Endodermal cell (in vitro differentiated cells): ENCODE data around the gene TNS3. TPM values are rescaled to one million over a fixed set of nuclear protein-coding genes. Genes with fewer than 3 reads are reported as not detected.

Experiments
- DNase-seq: peaks from one replicate; pipeline ENCODE4 v3.0.0-alpha.2; 2017
- H3K27ac ChIP-seq: 2 replicates; pipeline ENCODE4 v1.5.1; 2013; ENCODE audit warnings: mild to moderate bottlenecking, low read depth, low read length, moderate library complexity
- H3K27me3 ChIP-seq: 2 replicates; pipeline ENCODE4 v1.6.1; 2013; ENCODE audit warnings: mild to moderate bottlenecking, low read length, moderate library complexity; ENCODE audit not compliant: insufficient read depth, control insufficient read depth, poor library complexity, severe bottlenecking
- H3K36me3 ChIP-seq: 2 replicates; pipeline ENCODE4 v1.7.0; 2013; ENCODE audit warnings: mild to moderate bottlenecking, low read length, moderate library complexity; ENCODE audit not compliant: control insufficient read depth, insufficient read depth
- H3K4me1 ChIP-seq: one replicate; pipeline ENCODE4 v1.7.0; 2013; ENCODE audit warnings: low read length; ENCODE audit not compliant: control insufficient read depth, insufficient read depth
- H3K4me3 ChIP-seq: 2 replicates; pipeline ENCODE4 v1.5.1; 2013; ENCODE audit warnings: mild to moderate bottlenecking, low read length, moderate library complexity
- H3K9ac ChIP-seq: 2 replicates; pipeline ENCODE4 v1.6.1; 2013; ENCODE audit warnings: mild to moderate bottlenecking, low read length, moderate library complexity; ENCODE audit not compliant: poor library complexity, severe bottlenecking; ENCODE audit errors: extremely low read depth
- H3K9me3 ChIP-seq: 2 replicates; pipeline ENCODE4 v1.6.1; 2013; ENCODE audit warnings: mild to moderate bottlenecking, low read length, moderate library complexity; ENCODE audit not compliant: control insufficient read depth
- H3K27ac Mint-ChIP-seq: 2 replicates; pipeline ENCODE4 v1.8.0; 2020; ENCODE audit warnings: mixed read lengths
- H3K27me3 Mint-ChIP-seq: 2 replicates; pipeline ENCODE4 v1.8.0; 2021; ENCODE audit warnings: mild to moderate bottlenecking, mixed read lengths; ENCODE audit not compliant: insufficient read depth
- H3K36me3 Mint-ChIP-seq: 2 replicates; pipeline ENCODE4 v1.8.0; 2020; ENCODE audit warnings: low read depth, mixed read lengths
- H3K4me1 Mint-ChIP-seq: 2 replicates; pipeline ENCODE4 v1.8.0; 2020; ENCODE audit warnings: mixed read lengths
- H3K4me3 Mint-ChIP-seq: 2 replicates; pipeline ENCODE4 v1.8.0; 2020; ENCODE audit warnings: mild to moderate bottlenecking, moderate library complexity, mixed read lengths
- H3K9me3 Mint-ChIP-seq: 2 replicates; pipeline ENCODE4 v1.8.0; 2020; ENCODE audit warnings: mild to moderate bottlenecking, mixed read lengths
- CTCF ChIP-seq: fragments of 200-600 bp; sonication (generic); conservative IDR thresholded peaks from 2 replicates; pipeline ENCODE4 v1.5.0; 2021; ENCODE audit warnings: antibody characterized with exemption, mild to moderate bottlenecking
- WGBS, 2 experiments: methylation state at CpG; one replicate each; pipeline versions ENCODE4 v1.1.5 to v1.1.7; 2013; ENCODE audit warnings: missing lambda C conversion rate in 2 of 2, mixed read lengths in 1 of 2; ENCODE audit not compliant: insufficient coverage in 1 of 2, insufficient read length in 1 of 2; 5-methylcytosine and 5-hydroxymethylcytosine counted together
- total RNA-seq, 2 donors: library from RNA; stranded (reverse); fragmentation: NEBNext Ultra II Directional in 1 of 2; extraction: Animal tissue kit (Norgen Biotek cat#: 25700) in 1 of 2; gene quantifications; 2 replicates in 1 of 2; 3 replicates in 1 of 2; pipeline ENCODE4 v1.2.1, GENCODE V29; 2021

Gene TNS3
- total RNA-seq, 2 donors from 2014 or later = 33.8 to 38.5 TPM

GRCh38 chr7:47400001-47400400, 181.9 kb downstream of the TNS3 start:
- Mint-ChIP-seq H3K9me3 (no peaks in the 10 kb centered on the region), H3K4me3 (no peak overlapping the region), H3K4me1 (no peaks in the 10 kb centered on the region), H3K36me3 (peaks cover 35% of the 10 kb centered on the region), H3K27ac (no peak overlapping the region), H3K27me3 (no peaks in the 10 kb centered on the region)
- 95 to 100% methylated on average over 2 of the region's 2 CpGs for WGBS, 2 experiments
- Histone ChIP-seq H3K36me3 (peaks cover 33% of the 10 kb centered on the region), H3K27me3 (no peaks in the 10 kb centered on the region), H3K4me1 (no peaks in the 10 kb centered on the region), H3K9me3 (no peaks in the 10 kb centered on the region), H3K27ac (no peak overlapping the region), H3K9ac (no peak overlapping the region), H3K4me3 (no peak overlapping the region)
- no peak for DNase-seq
- TF ChIP-seq CTCF = no peak

GRCh38 chr7:47394751-47395252, 187.1 kb downstream of the TNS3 start:
- H3K4me3 Mint-ChIP-seq = no peak overlapping the region
- no peaks in the 10 kb centered on the region for H3K9me3 Mint-ChIP-seq
- peak overlapping the region; percentile 23 for H3K27ac Mint-ChIP-seq
- H3K36me3 ChIP-seq = peaks cover 36% of the 10 kb centered on the region
- no peaks in the 10 kb centered on the region for H3K4me1 ChIP-seq
- 92 to 94% methylated on average over 5 to 11 of the region's 11 CpGs for WGBS, 2 experiments
- H3K27me3 ChIP-seq = no peaks in the 10 kb centered on the region
- peaks cover 47% of the 10 kb centered on the region for H3K36me3 Mint-ChIP-seq
- DNase-seq = no peak
- H3K27me3 Mint-ChIP-seq = no peaks in the 10 kb centered on the region
- H3K4me3 ChIP-seq = no peak overlapping the region
- H3K4me1 Mint-ChIP-seq = no peaks in the 10 kb centered on the region
- TF ChIP-seq CTCF = no peak
- no peaks in the 10 kb centered on the region for H3K9me3 ChIP-seq
- H3K9ac ChIP-seq = no peak overlapping the region
- H3K27ac ChIP-seq = no peak overlapping the region

GRCh38 chr7:47394216-47394615, 187.7 kb downstream of the TNS3 start:
- no peaks in the 10 kb centered on the region for H3K27me3 ChIP-seq
- no peak for TF ChIP-seq CTCF
- peaks cover 45% of the 10 kb centered on the region for H3K36me3 Mint-ChIP-seq
- H3K9me3 ChIP-seq = no peaks in the 10 kb centered on the region
- DNase-seq = no peak
- peaks cover 35% of the 10 kb centered on the region for H3K36me3 ChIP-seq
- no peak overlapping the region for H3K27ac Mint-ChIP-seq
- no peak overlapping the region for H3K4me3 Mint-ChIP-seq
- H3K4me3 ChIP-seq = no peak overlapping the region
- H3K27ac ChIP-seq = no peak overlapping the region
- no peak overlapping the region for H3K9ac ChIP-seq
- H3K4me1 ChIP-seq = no peaks in the 10 kb centered on the region
- WGBS, 2 experiments = 93 to 94% methylated on average over 3 to 6 of the region's 6 CpGs
- H3K9me3 Mint-ChIP-seq = no peaks in the 10 kb centered on the region
- no peaks in the 10 kb centered on the region for H3K4me1 Mint-ChIP-seq
- no peaks in the 10 kb centered on the region for H3K27me3 Mint-ChIP-seq
